22Rv1 (cell line): ENCODE measurements around the gene PEX11B.

Source experiments
- H3K27ac ChIP-seq: fragments of 450-650 bp; 2 replicates; pipeline ENCODE4 v1.5.1; 2017
- CTCF ChIP-seq: fragments of 450-650 bp; IDR thresholded peaks from 2 replicates; pipeline ENCODE4 v1.5.1; 2017; ENCODE audit warnings: mild to moderate bottlenecking
- ZFX ChIP-seq: fragments of 450-650 bp; IDR thresholded peaks from 2 replicates; pipeline ENCODE4 v1.6.1; 2017; ENCODE audit warnings: antibody characterized with exemption, borderline replicate concordance

PEX11B gene

GRCh38 chr1:145886816-145887215 lies 31.7 kb downstream of the PEX11B start:
- H3K27ac ChIP-seq: no peak overlapping the region
- no peak for TF ChIP-seq CTCF
- TF ChIP-seq ZFX: no peak

- H3K27ac ChIP-seq: no peak overlapping the region
- TF ChIP-seq CTCF (no peak), ZFX (no peak)
These were observed 32.1 kb downstream of the PEX11B start for GRCh38 chr1:145886390-145886789.

- TF ChIP-seq ZFX (no peak), CTCF (no peak)
- H3K27ac ChIP-seq: no peak within 1 kb of the TSS
These were observed 32.7 kb downstream of the PEX11B start, which contains the start of gene ANKRD35 for GRCh38 chr1:145885738-145886287. Gene ANKRD35, minus strand, starts transcription at chr1:145885866. Its CDS starts 108 bp downstream, at chr1:145885758.

GRCh38 chr1:145884675-145885074 lies 33.8 kb downstream of the PEX11B start:
- H3K27ac ChIP-seq: no peak overlapping the region
- TF ChIP-seq CTCF (no peak), ZFX (no peak)

GRCh38 chr1:145879775-145880174 lies 38.7 kb downstream of the PEX11B start:
- TF ChIP-seq ZFX (no peak), CTCF (no peak)
- no peak overlapping the region for H3K27ac ChIP-seq

- TF ChIP-seq CTCF: no peak
- no peak for TF ChIP-seq ZFX
- no peak overlapping the region for H3K27ac ChIP-seq
These were observed 39.8 kb downstream of the PEX11B start for GRCh38 chr1:145878724-145879123.

GRCh38 chr1:145877923-145878486 lies 40.5 kb downstream of the PEX11B start:
- TF ChIP-seq CTCF: no peak
- TF ChIP-seq ZFX: no peak
- H3K27ac ChIP-seq: no peak overlapping the region
